CD14-positive monocyte (primary cell): ENCODE measurements around the gene TRAPPC12. TPM values are rescaled to one million over a fixed set of nuclear protein-coding genes. Genes with fewer than 3 reads are reported as not detected.

Experiments
- DNase-seq, 3 donors: peaks; one replicate each; pipeline ENCODE4 v3.0.0-alpha.2; 2011 to 2022
- H2AFZ ChIP-seq: 2 replicates; pipeline ENCODE4 v1.6.0; 2012; ENCODE audit warnings: mild to moderate bottlenecking, low read depth, low read length, inconsistent platforms; ENCODE audit not compliant: insufficient read depth, poor library complexity, severe bottlenecking
- H3K27ac ChIP-seq, 2 donors: 1 replicate in 1 of 2; 2 replicates in 1 of 2; pipeline ENCODE4 v1.5.1; 2012 to 2013; ENCODE audit warnings: low read length in 2 of 2, control low read depth in 1 of 2, inconsistent platforms in 1 of 2, low read depth in 1 of 2, mild to moderate bottlenecking in 1 of 2
- H3K27me3 ChIP-seq, 2 donors: one replicate each; pipeline versions ENCODE4 v1.6.0 to v1.6.1; 2011 to 2013; ENCODE audit warnings: low read length in 2 of 2; ENCODE audit not compliant: control insufficient read depth in 2 of 2, insufficient read depth in 2 of 2
- H3K36me3 ChIP-seq, 2 donors: replicated peaks in 1 of 2; 1 replicate in 1 of 2; 2 replicates in 1 of 2; pipeline versions ENCODE4 v1.5.1 to v1.6.1; 2012 to 2013; ENCODE audit warnings: low read length in 2 of 2, control low read depth in 1 of 2, inconsistent platforms in 1 of 2, mild to moderate bottlenecking in 1 of 2; ENCODE audit not compliant: insufficient read depth in 2 of 2, control insufficient read depth in 1 of 2
- H3K4me1 ChIP-seq, 2 donors: 1 replicate in 1 of 2; 2 replicates in 1 of 2; pipeline versions ENCODE4 v1.5.1 to v1.6.1; 2012 to 2013; ENCODE audit warnings: low read length in 2 of 2, control low read depth in 1 of 2, inconsistent platforms in 1 of 2, mild to moderate bottlenecking in 1 of 2, moderate library complexity in 1 of 2; ENCODE audit not compliant: insufficient read depth in 2 of 2, control insufficient read depth in 1 of 2
- H3K4me2 ChIP-seq: replicated peaks from 2 replicates; pipeline ENCODE3; 2012; ENCODE audit warnings: low read length, moderate library complexity, mild to moderate bottlenecking; ENCODE audit not compliant: poor library complexity, severe bottlenecking; ENCODE audit errors: extremely low read depth
- H3K4me3 ChIP-seq, 3 experiments: fragments of 200-600 bp in 1 of 3; sonication (generic) in 1 of 3; replicated peaks in 1 of 3; 1 replicate in 2 of 3; 2 replicates in 1 of 3; pipeline ENCODE4 v1.5.1; 2011 to 2013; ENCODE audit warnings: low read length in 3 of 3, mild to moderate bottlenecking in 3 of 3, control low read depth in 2 of 3, low read depth in 2 of 3, inconsistent platforms in 1 of 3, moderate library complexity in 1 of 3
- H3K79me2 ChIP-seq: 2 replicates; pipeline ENCODE4 v1.6.0; 2012; ENCODE audit warnings: mild to moderate bottlenecking, control low read depth, inconsistent platforms, low read length, moderate library complexity; ENCODE audit not compliant: insufficient read depth
- H3K9ac ChIP-seq: 2 replicates; pipeline ENCODE4 v1.6.0; 2017; ENCODE audit warnings: low read length, mild to moderate bottlenecking; ENCODE audit not compliant: insufficient read depth, poor library complexity, severe bottlenecking
- H3K9me3 ChIP-seq, 2 donors: replicated peaks in 1 of 2; 1 replicate in 1 of 2; 2 replicates in 1 of 2; pipeline versions ENCODE4 v1.5.1 to v1.6.1; 2012 to 2013; ENCODE audit warnings: low read length in 2 of 2, control low read depth in 1 of 2; ENCODE audit not compliant: control insufficient read depth in 1 of 2, insufficient read depth in 1 of 2
- H4K20me1 ChIP-seq: 2 replicates; pipeline ENCODE4 v1.6.0; 2012; ENCODE audit warnings: mild to moderate bottlenecking, low read length, control low read depth, moderate library complexity; ENCODE audit not compliant: insufficient read depth
- H3K27ac Mint-ChIP-seq, 7 donors: one replicate each; pipeline ENCODE4 v1.8.0; 2020; ENCODE audit warnings: mild to moderate bottlenecking in 7 of 7, mixed read lengths in 7 of 7, moderate library complexity in 6 of 7, inconsistent platforms in 2 of 7
- H3K27me3 Mint-ChIP-seq, 3 donors: one replicate each; pipeline ENCODE4 v1.8.0; 2021 to 2022; ENCODE audit warnings: low read depth in 3 of 3, mild to moderate bottlenecking in 3 of 3, mixed read lengths in 3 of 3, moderate library complexity in 3 of 3, inconsistent platforms in 1 of 3
- H3K36me3 Mint-ChIP-seq, 2 donors: one replicate each; pipeline ENCODE4 v1.8.0; 2020; ENCODE audit warnings: mixed read lengths in 2 of 2, inconsistent platforms in 1 of 2, mild to moderate bottlenecking in 1 of 2
- H3K4me1 Mint-ChIP-seq: one replicate; pipeline ENCODE4 v1.8.0; 2020; ENCODE audit warnings: mild to moderate bottlenecking, mixed read lengths
- H3K4me3 Mint-ChIP-seq, 2 donors: one replicate each; pipeline ENCODE4 v1.8.0; 2020; ENCODE audit warnings: mild to moderate bottlenecking in 2 of 2, mixed read lengths in 2 of 2, moderate library complexity in 1 of 2
- H3K9me3 Mint-ChIP-seq, 7 donors: one replicate each; pipeline ENCODE4 v1.8.0; 2020 to 2022; ENCODE audit warnings: mixed read lengths in 7 of 7, mild to moderate bottlenecking in 6 of 7, moderate library complexity in 6 of 7, inconsistent platforms in 2 of 7
- WGBS: methylation state at CpG from one replicate; pipeline ENCODE4 v1.1.5; 2013; ENCODE audit warnings: missing lambda C conversion rate; ENCODE audit not compliant: insufficient coverage; 5-methylcytosine and 5-hydroxymethylcytosine counted together
- intact Hi-C, 2 donors: fragments of 100-400 bp; cut with micrococcal nuclease; formaldehyde crosslinking; loops; one replicate each; pipeline versions ENCODE4 v1.15.0 to v1.15.1; 2023
- polyA plus RNA-seq, 3 donors: library from polyadenylated mRNA; depleted of rRNA in 1 of 3; unstranded in 2 of 3; stranded (reverse) in 1 of 3; fragments of 300-500 nt in 2 of 3; fragments of >200 nt in 1 of 3; fragmentation: Illumina TruSeq in 2 of 3; gene quantifications; 1 replicate in 2 of 3; 2 replicates in 1 of 3; pipeline ENCODE4 v1.2.3, GENCODE V29; 2012 to 2021
- TF ChIP-seq, protein P1 (sequence below): fragments of 200-600 bp; IDR thresholded peaks from one replicate; pipeline ENCODE4 v1.8.0; 2022; ENCODE audit warnings: antibody characterized with exemption, mild to moderate bottlenecking

Gene TRAPPC12
- polyA plus RNA-seq, 3 donors, result 26.6 to 72.1 (median 44.7) TPM

DNA sequence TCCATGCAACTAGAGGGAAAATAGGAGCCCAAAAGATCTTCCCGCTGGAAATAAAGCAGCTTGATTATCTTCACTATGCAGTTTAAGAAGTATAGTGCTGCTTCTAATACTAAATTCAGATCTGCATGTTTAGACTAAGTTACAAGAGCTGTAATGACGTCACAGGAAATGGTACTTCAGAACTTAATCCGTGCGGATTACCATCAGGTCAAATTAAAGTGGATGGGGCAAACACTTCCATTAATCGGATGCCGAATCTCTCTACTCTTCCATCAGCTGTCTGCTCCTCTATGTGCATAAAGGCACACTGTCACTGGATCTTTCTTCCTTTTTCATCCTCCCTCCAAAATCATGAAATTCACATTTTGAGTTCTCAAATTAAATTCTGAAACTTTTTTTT, 52.6 kb downstream of the TRAPPC12 start:
- no peak overlapping the region for H3K4me2 ChIP-seq
- no peak overlapping the region for H3K4me3 ChIP-seq
- no peak overlapping the region for H2AFZ ChIP-seq
- Mint-ChIP-seq H3K36me3 (peaks cover 66 to 78% of the 10 kb centered on the region in 2 donors), H3K27ac (no peak overlapping the region), H3K4me1 (peaks cover 6% of the 10 kb centered on the region), H3K9me3 (no peaks in the 10 kb centered on the region), H3K27me3 (no peaks in the 10 kb centered on the region), H3K4me3 (no peak overlapping the region)
- H3K9ac ChIP-seq, result no peak overlapping the region
- H3K9me3 ChIP-seq, result no peaks in the 10 kb centered on the region
- 95% methylated on average over 4 of the region's 6 CpGs for WGBS
- H3K27me3 ChIP-seq, result no peaks in the 10 kb centered on the region
- TF ChIP-seq, protein P1, sequence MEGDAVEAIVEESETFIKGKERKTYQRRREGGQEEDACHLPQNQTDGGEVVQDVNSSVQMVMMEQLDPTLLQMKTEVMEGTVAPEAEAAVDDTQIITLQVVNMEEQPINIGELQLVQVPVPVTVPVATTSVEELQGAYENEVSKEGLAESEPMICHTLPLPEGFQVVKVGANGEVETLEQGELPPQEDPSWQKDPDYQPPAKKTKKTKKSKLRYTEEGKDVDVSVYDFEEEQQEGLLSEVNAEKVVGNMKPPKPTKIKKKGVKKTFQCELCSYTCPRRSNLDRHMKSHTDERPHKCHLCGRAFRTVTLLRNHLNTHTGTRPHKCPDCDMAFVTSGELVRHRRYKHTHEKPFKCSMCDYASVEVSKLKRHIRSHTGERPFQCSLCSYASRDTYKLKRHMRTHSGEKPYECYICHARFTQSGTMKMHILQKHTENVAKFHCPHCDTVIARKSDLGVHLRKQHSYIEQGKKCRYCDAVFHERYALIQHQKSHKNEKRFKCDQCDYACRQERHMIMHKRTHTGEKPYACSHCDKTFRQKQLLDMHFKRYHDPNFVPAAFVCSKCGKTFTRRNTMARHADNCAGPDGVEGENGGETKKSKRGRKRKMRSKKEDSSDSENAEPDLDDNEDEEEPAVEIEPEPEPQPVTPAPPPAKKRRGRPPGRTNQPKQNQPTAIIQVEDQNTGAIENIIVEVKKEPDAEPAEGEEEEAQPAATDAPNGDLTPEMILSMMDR, result no peak
- intact Hi-C loops, result no loop called here
- no peaks in the 10 kb centered on the region for H3K79me2 ChIP-seq
- DNase-seq, result no peak
- H3K4me1 ChIP-seq, result no peaks in the 10 kb centered on the region
- H3K27ac ChIP-seq, result no peak overlapping the region
- peaks cover 57 to 85% of the 10 kb centered on the region in 2 donors for H3K36me3 ChIP-seq
- H4K20me1 ChIP-seq, result peaks cover 6% of the 10 kb centered on the region

DNA sequence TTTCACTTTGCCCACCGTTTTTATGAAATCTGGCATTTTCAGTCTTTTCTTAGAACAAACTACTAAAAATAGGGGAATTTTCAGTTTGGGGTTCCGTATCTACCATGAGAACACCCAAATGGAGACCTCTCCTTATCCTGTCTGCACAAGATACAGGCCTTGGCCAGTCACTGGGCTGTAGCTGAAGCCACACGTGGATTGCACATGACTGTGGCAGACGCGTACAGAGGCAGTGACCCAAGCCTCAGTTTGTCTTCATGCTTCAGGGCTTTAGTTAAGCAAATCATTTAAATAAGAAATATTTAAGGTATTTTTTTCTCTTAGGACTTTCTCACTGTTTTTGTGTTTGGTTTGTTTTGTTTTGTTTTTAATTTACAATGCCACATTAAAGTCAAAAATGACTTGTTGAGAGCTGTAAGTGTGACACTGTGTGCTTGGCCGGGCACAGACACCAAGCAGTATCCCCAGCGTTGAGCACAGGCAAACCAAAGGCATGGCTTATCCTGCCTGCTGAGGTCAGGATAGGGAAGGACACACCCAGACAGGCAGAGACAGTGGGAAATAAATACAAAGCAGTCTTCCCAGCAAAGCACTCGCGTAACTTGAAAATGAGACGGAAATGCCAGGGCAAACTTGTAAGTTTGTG, 53.3 kb downstream of the TRAPPC12 start:
- intact Hi-C loops, result no loop called here
- peak overlapping the region in 1 of 7 donors; percentile 75 for H3K27ac Mint-ChIP-seq
- Histone ChIP-seq H3K27me3 (no peaks in the 10 kb centered on the region), H4K20me1 (peaks cover 6% of the 10 kb centered on the region), H2AFZ (no peak overlapping the region), H3K9ac (no peak overlapping the region), H3K36me3 (peaks cover 54 to 78% of the 10 kb centered on the region in 2 donors), H3K4me2 (no peak overlapping the region), H3K79me2 (no peaks in the 10 kb centered on the region), H3K4me1 (no peaks in the 10 kb centered on the region), H3K4me3 (no peak overlapping the region), H3K9me3 (no peaks in the 10 kb centered on the region), H3K27ac (no peak overlapping the region)
- H3K9me3 Mint-ChIP-seq, result no peaks in the 10 kb centered on the region
- H3K27me3 Mint-ChIP-seq, result no peaks in the 10 kb centered on the region
- no peak for DNase-seq
- H3K4me1 Mint-ChIP-seq, result peaks cover 6% of the 10 kb centered on the region
- H3K4me3 Mint-ChIP-seq, result no peak overlapping the region
- TF ChIP-seq, protein P1, result no peak
- WGBS, result 98% methylated on average over 6 of the region's 10 CpGs
- peaks cover 59 to 71% of the 10 kb centered on the region in 2 donors for H3K36me3 Mint-ChIP-seq
